SK-N-SH (cell line): ENCODE data around the gene OXTR.

Experiments
- CHD2 ChIP-seq: fragments of 150-350 bp; IDR thresholded peaks from 2 replicates; pipeline ENCODE4 v1.6.1; 2018; ENCODE audit warnings: low read length; ENCODE audit not compliant: partially characterized antibody
- CTCF ChIP-seq: fragments of 200-600 bp; sonication (generic); IDR thresholded peaks from 2 replicates; pipeline ENCODE4 v1.6.1; 2017; ENCODE audit warnings: antibody characterized with exemption, mild to moderate bottlenecking, moderate library complexity
- ELF1 ChIP-seq: IDR thresholded peaks from 2 replicates; pipeline ENCODE4 v1.4.0; 2012
- EZH2phosphoT487 ChIP-seq: fragments of 200-600 bp; sonication (generic); IDR thresholded peaks from 2 replicates; pipeline ENCODE4 v1.6.1; 2017; ENCODE audit warnings: low read depth, mixed run types, mild to moderate bottlenecking, antibody characterized with exemption, moderate library complexity, borderline replicate concordance
- FOXM1 ChIP-seq: IDR thresholded peaks from 2 replicates; pipeline ENCODE4 v1.4.0; 2012; ENCODE audit warnings: low read depth, mild to moderate bottlenecking
- GABPA ChIP-seq: IDR thresholded peaks from 2 replicates; pipeline ENCODE4 v1.4.0; 2012; ENCODE audit warnings: low read depth, mild to moderate bottlenecking
- JUND ChIP-seq: IDR thresholded peaks from 2 replicates; pipeline ENCODE4 v1.4.0; 2012
- MAX ChIP-seq: IDR thresholded peaks from 2 replicates; pipeline ENCODE4 v1.4.0; 2012; ENCODE audit warnings: low read depth
- PBX3 ChIP-seq: IDR thresholded peaks from 2 replicates; pipeline ENCODE4; 2012
- POLR2AphosphoS5 ChIP-seq: IDR thresholded peaks from 2 replicates; pipeline ENCODE4 v1.6.1; 2012; ENCODE audit warnings: low read depth, low read length
- USF2 ChIP-seq: fragments of 150-350 bp; IDR thresholded peaks from 2 replicates; pipeline ENCODE4 v1.6.1; 2017; ENCODE audit warnings: antibody characterized with exemption, low read length, low read depth, borderline replicate concordance
- YY1 ChIP-seq: IDR thresholded peaks from 2 replicates; pipeline ENCODE4 v1.4.0; 2012; ENCODE audit warnings: low read depth, mild to moderate bottlenecking

GRCh38 chr3:8810561-8810960, 41.1 kb upstream of the OXTR start:
- TF ChIP-seq CTCF (no peak), POLR2AphosphoS5 (no peak), MAX (no peak), GABPA (no peak), PBX3 (no peak), USF2 (no peak), FOXM1 (no peak), YY1 (no peak), CHD2 (no peak), JUND (no peak), ELF1 (no peak), EZH2phosphoT487 (no peak)
